Measurements from ENCODE around the gene PIAS1.

Gene PIAS1

DNA sequence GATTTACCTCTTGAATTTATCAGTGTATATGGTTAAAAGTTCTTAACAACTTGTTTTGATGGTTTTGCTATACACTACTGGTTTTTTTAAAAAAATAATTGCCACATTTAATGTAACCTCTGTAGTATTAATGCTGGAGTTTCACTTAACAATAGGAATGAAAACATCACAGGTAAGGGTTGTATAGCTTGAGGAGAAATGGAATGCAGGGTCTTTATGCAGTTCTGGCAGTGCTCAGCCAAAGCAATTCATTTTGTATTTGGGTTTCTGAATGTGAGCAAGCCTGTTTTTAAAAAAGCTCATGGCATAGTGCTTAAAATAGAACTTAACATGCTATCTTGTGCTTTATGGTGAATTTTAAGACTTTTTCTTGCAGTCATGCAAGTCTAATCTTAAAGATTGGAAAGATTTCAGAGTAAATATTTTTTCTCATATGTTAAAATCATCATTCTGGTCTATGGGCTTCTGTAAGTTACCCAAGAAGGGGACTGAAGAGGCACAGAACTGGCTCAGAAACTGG, 8.9 kb downstream of the PIAS1 start:
- H2AFZ ChIP-seq (ENCODE audit: low read depth) = no peak overlapping the region
- no peak overlapping the region for H3K4me2 ChIP-seq
- no peaks in the 10 kb centered on the region for H3K27me3 ChIP-seq (ENCODE audit: insufficient read depth, low read depth)
- H3K36me3 ChIP-seq (ENCODE audit: insufficient read depth) = no peaks in the 10 kb centered on the region
- H3K4me1 ChIP-seq (ENCODE audit: low read depth, poor library complexity, severe bottlenecking) = peaks cover 31% of the 10 kb centered on the region
- no peak overlapping the region for H3K9ac ChIP-seq
- TF ChIP-seq, protein P1, sequence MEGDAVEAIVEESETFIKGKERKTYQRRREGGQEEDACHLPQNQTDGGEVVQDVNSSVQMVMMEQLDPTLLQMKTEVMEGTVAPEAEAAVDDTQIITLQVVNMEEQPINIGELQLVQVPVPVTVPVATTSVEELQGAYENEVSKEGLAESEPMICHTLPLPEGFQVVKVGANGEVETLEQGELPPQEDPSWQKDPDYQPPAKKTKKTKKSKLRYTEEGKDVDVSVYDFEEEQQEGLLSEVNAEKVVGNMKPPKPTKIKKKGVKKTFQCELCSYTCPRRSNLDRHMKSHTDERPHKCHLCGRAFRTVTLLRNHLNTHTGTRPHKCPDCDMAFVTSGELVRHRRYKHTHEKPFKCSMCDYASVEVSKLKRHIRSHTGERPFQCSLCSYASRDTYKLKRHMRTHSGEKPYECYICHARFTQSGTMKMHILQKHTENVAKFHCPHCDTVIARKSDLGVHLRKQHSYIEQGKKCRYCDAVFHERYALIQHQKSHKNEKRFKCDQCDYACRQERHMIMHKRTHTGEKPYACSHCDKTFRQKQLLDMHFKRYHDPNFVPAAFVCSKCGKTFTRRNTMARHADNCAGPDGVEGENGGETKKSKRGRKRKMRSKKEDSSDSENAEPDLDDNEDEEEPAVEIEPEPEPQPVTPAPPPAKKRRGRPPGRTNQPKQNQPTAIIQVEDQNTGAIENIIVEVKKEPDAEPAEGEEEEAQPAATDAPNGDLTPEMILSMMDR (conservative IDR thresholded peaks at IDR 0.05; ENCODE audit: low read depth, low read length) = no peak
- H3K4me3 ChIP-seq (IDR thresholded peaks at IDR 0.05; ENCODE audit: insufficient read depth, low read depth, low read length) = no peak overlapping the region
- H3K27ac ChIP-seq = no peak overlapping the region
- H4K20me1 ChIP-seq (ENCODE audit: insufficient read depth) = peaks cover 16% of the 10 kb centered on the region; the same call in 1 of the 2 replicates
- H3K79me2 ChIP-seq (ENCODE audit: insufficient read depth, low read depth) = peaks cover 96% of the 10 kb centered on the region

DNA sequence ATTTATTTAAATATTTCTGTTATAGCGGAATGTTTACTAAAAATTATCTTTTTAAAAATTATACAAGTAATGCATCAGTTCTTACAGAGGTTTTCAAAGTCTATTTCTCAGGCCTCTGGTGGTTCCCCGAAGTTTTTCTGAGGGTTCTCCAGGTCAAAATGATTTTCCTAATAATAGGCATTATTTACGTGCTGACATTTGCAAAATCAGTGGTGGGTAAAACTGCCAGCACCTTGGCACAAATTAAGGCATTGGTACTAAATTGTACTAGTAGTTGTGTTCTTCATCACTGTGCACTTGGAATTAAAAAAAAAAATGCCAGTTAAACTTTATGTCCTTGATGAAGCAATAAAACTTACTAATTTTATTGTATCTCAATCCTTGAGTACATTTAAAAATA, 9.5 kb downstream of the PIAS1 start:
- H2AFZ ChIP-seq (ENCODE audit: low read depth) = no peak overlapping the region
- peaks cover 96% of the 10 kb centered on the region for H3K79me2 ChIP-seq (ENCODE audit: insufficient read depth, low read depth)
- no peaks in the 10 kb centered on the region for H3K36me3 ChIP-seq (ENCODE audit: insufficient read depth)
- H3K27me3 ChIP-seq (ENCODE audit: insufficient read depth, low read depth) = no peaks in the 10 kb centered on the region
- peaks cover 31% of the 10 kb centered on the region for H3K4me1 ChIP-seq (ENCODE audit: low read depth, poor library complexity, severe bottlenecking)
- no peak overlapping the region for H3K27ac ChIP-seq
- no peak overlapping the region for H3K4me3 ChIP-seq (IDR thresholded peaks at IDR 0.05; ENCODE audit: insufficient read depth, low read depth, low read length)
- H3K9ac ChIP-seq = no peak overlapping the region
- peaks cover 16% of the 10 kb centered on the region; the same call in 1 of the 2 replicates for H4K20me1 ChIP-seq (ENCODE audit: insufficient read depth)
- no peak overlapping the region for H3K4me2 ChIP-seq
- TF ChIP-seq, protein P1 (conservative IDR thresholded peaks at IDR 0.05; ENCODE audit: low read depth, low read length) = no peak

DNA sequence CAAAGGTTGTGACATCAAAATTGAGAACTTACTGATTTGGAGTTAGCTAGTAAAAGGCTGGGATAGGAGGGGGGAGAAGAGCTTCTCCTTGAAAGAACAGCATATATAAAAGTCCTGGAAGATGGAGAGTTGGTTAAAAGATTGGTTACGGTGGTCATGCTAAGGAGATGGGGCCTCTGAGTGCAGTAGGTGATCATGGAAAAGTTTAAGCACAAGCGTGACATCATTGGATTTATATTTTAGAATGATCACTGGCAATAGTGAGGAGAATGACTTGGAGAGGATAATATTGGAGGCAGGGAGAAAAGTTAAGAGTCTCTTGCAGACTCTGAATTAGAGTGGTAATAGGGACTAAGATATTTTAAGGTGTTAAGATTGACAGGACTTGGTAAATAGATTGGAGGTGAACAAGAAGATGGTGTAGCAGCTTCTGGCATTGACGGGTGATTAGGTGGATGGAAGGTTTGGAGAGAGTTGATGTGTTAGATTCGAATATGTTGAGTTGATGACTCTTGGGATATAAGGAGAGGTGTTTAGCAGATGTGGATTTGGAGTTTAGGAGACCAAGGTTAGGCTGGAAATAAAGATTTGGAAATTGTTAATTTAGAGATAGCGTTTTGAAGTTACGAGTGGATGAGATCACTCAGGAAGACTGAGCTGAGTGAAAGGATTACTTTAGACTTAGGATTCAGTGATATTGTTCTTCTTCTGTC, 19.6 kb downstream of the PIAS1 start:
- no peak overlapping the region for H3K4me2 ChIP-seq
- no peak overlapping the region for H2AFZ ChIP-seq (ENCODE audit: low read depth)
- H3K27ac ChIP-seq = no peak overlapping the region
- no peaks in the 10 kb centered on the region for H3K27me3 ChIP-seq (ENCODE audit: insufficient read depth, low read depth)
- H3K4me3 ChIP-seq (IDR thresholded peaks at IDR 0.05; ENCODE audit: insufficient read depth, low read depth, low read length) = no peak overlapping the region
- H3K4me1 ChIP-seq (ENCODE audit: low read depth, poor library complexity, severe bottlenecking) = no peaks in the 10 kb centered on the region
- no peaks in the 10 kb centered on the region; the same call in 1 of the 2 replicates for H3K36me3 ChIP-seq (ENCODE audit: insufficient read depth)
- H3K9ac ChIP-seq = no peak overlapping the region
- TF ChIP-seq, protein P1 (conservative IDR thresholded peaks at IDR 0.05; ENCODE audit: low read depth, low read length) = no peak
- peaks cover 83% of the 10 kb centered on the region; the same call in 1 of the 2 replicates for H3K79me2 ChIP-seq (ENCODE audit: insufficient read depth, low read depth)
- H4K20me1 ChIP-seq (ENCODE audit: insufficient read depth) = no peaks in the 10 kb centered on the region; the same call in 1 of the 2 replicates

DNA sequence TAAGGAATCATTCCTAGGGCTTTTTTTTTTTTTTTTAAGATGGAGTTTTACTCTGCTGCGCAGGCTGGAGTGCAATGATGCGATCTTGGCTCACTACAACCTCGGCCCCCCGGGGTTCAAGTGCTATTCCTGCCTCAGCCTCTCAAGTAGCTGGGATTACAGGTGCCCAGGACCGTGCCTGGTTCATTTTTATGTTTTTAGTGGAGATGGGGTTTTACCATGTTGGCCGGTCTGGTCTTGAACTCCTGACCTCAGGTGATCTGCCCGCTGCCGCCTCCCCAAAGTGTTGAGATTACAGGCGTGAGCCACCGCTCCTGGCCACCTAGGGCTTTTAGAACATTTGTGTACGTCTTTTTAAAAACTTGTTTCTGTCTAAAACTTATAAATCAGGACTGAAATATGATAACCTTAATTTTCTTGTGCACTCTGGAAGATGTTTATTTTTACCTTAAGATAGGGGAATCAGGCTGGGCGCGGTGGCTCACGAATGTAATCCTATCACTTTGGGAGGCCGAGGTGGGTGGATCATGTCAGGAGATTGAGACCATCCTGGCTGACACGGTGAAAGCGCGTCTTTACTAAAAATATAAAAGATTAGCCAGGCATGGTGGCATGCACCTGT, 21.8 kb downstream of the PIAS1 start:
- H3K4me1 ChIP-seq (ENCODE audit: low read depth, poor library complexity, severe bottlenecking) = no peaks in the 10 kb centered on the region
- H3K79me2 ChIP-seq (ENCODE audit: insufficient read depth, low read depth) = peaks cover 83% of the 10 kb centered on the region
- no peak overlapping the region for H3K4me2 ChIP-seq
- H2AFZ ChIP-seq (ENCODE audit: low read depth) = no peak overlapping the region
- no peak overlapping the region for H3K4me3 ChIP-seq (IDR thresholded peaks at IDR 0.05; ENCODE audit: insufficient read depth, low read depth, low read length)
- no peaks in the 10 kb centered on the region; the same call in 1 of the 2 replicates for H4K20me1 ChIP-seq (ENCODE audit: insufficient read depth)
- no peak overlapping the region for H3K9ac ChIP-seq
- no peaks in the 10 kb centered on the region for H3K27me3 ChIP-seq (ENCODE audit: insufficient read depth, low read depth)
- no peaks in the 10 kb centered on the region; the same call in 1 of the 2 replicates for H3K36me3 ChIP-seq (ENCODE audit: insufficient read depth)
- TF ChIP-seq, protein P1 (conservative IDR thresholded peaks at IDR 0.05; ENCODE audit: low read depth, low read length) = no peak
- no peak overlapping the region for H3K27ac ChIP-seq
